Prostate gland (tissue), 2 donors: Measurements from ENCODE around the gene TBX21. TPM values are rescaled to one million over a fixed set of nuclear protein-coding genes. Genes with fewer than 3 reads are reported as not detected.

ENCODE experiments used
- DNase-seq: peaks from one replicate; pipeline ENCODE4 v3.0.0-alpha.2; 2019; ENCODE audit warnings: low spot score
- H3K27ac ChIP-seq, 2 donors: fragments of 200-600 bp; sonication (generic); 2 replicates each; pipeline ENCODE4 v1.5.1; 2017 to 2019
- H3K27me3 ChIP-seq: fragments of 200-600 bp; sonication (generic); replicated peaks from 2 replicates; pipeline ENCODE4 v1.5.1; 2019; ENCODE audit not compliant: insufficient read depth
- H3K36me3 ChIP-seq, 2 donors: fragments of 200-600 bp; sonication (generic); 1 replicate in 1 of 2; 2 replicates in 1 of 2; pipeline versions ENCODE4 v1.5.1 to v1.8.1; 2017 to 2019
- H3K4me1 ChIP-seq: fragments of 200-600 bp; sonication (generic); replicated peaks from 2 replicates; pipeline ENCODE4 v1.5.1; 2019
- H3K4me3 ChIP-seq, 2 donors: fragments of 200-600 bp; sonication (generic); 2 replicates each; pipeline ENCODE4 v1.5.1; 2017 to 2019
- H3K9me3 ChIP-seq: fragments of 200-600 bp; sonication (generic); 2 replicates; pipeline ENCODE4 v1.5.1; 2017
- CTCF ChIP-seq, 4 experiments: fragments of 200-600 bp in 2 of 4; fragments of 450-650 bp in 2 of 4; sonication (generic) in 2 of 4; IDR thresholded peaks; 1 replicate in 3 of 4; 2 replicates in 1 of 4; pipeline ENCODE4 v1.5.1; 2016 to 2019; ENCODE audit warnings: antibody characterized with exemption in 4 of 4, mild to moderate bottlenecking in 2 of 4, moderate library complexity in 2 of 4
- POLR2A ChIP-seq: fragments of 450-650 bp; IDR thresholded peaks from one replicate; pipeline ENCODE4 v1.6.1; 2016; ENCODE audit warnings: antibody characterized with exemption, mild to moderate bottlenecking
- POLR2AphosphoS5 ChIP-seq: sonication (generic); formaldehyde crosslinking; IDR thresholded peaks from one replicate; pipeline ENCODE4 v1.6.1; 2017; ENCODE audit warnings: antibody characterized with exemption
- WGBS: methylation state at CpG from one replicate; pipeline ENCODE4 v1.1.5; 2018; 5-methylcytosine and 5-hydroxymethylcytosine counted together
- intact Hi-C: fragments of 100-400 bp; cut with DNase I; formaldehyde crosslinking; loops from one replicate; pipeline ENCODE4 v1.14.2; 2022
- total RNA-seq, 2 donors: library from RNA; depleted of rRNA; stranded (reverse); fragments of >200 nt; gene quantifications; one replicate each; pipeline ENCODE4 v1.1.0, GENCODE V29; 2016

The TBX21 gene
- total RNA-seq, 2 donors from 2014 or later = 0.27 to 0.45 TPM

GRCh38 chr17:47686276-47686635 lies 46.8 kb upstream of the TBX21 start:
- TF ChIP-seq POLR2AphosphoS5 (no peak), POLR2A (no peak), CTCF (IDR thresholded peaks at IDR 0.05) (no peak)
- no peak overlapping the region for H3K4me3 ChIP-seq
- intact Hi-C loops = no loop called here
- no peak for DNase-seq
- 75% methylated on average over 1 of the region's 1 CpG for WGBS
- H3K27me3 ChIP-seq = no peaks in the 10 kb centered on the region
- no peak overlapping the region for H3K27ac ChIP-seq
- no peaks in the 10 kb centered on the region for H3K36me3 ChIP-seq
- no peaks in the 10 kb centered on the region for H3K4me1 ChIP-seq
- H3K9me3 ChIP-seq = no peaks in the 10 kb centered on the region

GRCh38 chr17:47686664-47687327 lies 46.2 kb upstream of the TBX21 start:
- 89% methylated on average over 7 of the region's 7 CpGs for WGBS
- Histone ChIP-seq H3K27me3 (no peaks in the 10 kb centered on the region), H3K36me3 (no peaks in the 10 kb centered on the region), H3K27ac (no peak overlapping the region), H3K9me3 (no peaks in the 10 kb centered on the region), H3K4me1 (no peaks in the 10 kb centered on the region), H3K4me3 (no peak overlapping the region)
- no peak for DNase-seq
- TF ChIP-seq CTCF (IDR thresholded peaks at IDR 0.05) (no peak), POLR2AphosphoS5 (no peak), POLR2A (no peak)
- intact Hi-C loops = no loop called here

- intact Hi-C loops = no loop called here
- Histone ChIP-seq H3K27ac (no peak overlapping the region), H3K4me3 (no peak overlapping the region), H3K27me3 (no peaks in the 10 kb centered on the region), H3K4me1 (no peaks in the 10 kb centered on the region), H3K36me3 (no peaks in the 10 kb centered on the region), H3K9me3 (no peaks in the 10 kb centered on the region)
- DNase-seq = no peak
- no peak for TF ChIP-seq POLR2A
- no peak for TF ChIP-seq CTCF (IDR thresholded peaks at IDR 0.05)
- TF ChIP-seq POLR2AphosphoS5 = no peak
Measured at GRCh38 chr17:47687328-47687690, 45.7 kb upstream of the TBX21 start.

- DNase-seq = no peak
- intact Hi-C loops = no loop called here
- no peaks in the 10 kb centered on the region for H3K36me3 ChIP-seq
- H3K27me3 ChIP-seq = no peaks in the 10 kb centered on the region
- no peak overlapping the region for H3K27ac ChIP-seq
- H3K4me1 ChIP-seq = no peaks in the 10 kb centered on the region
- H3K4me3 ChIP-seq = no peak overlapping the region
- H3K9me3 ChIP-seq = no peaks in the 10 kb centered on the region
- WGBS = 88% methylated on average over 1 of the region's 1 CpG
- TF ChIP-seq POLR2A (no peak), POLR2AphosphoS5 (no peak), CTCF (IDR thresholded peaks at IDR 0.05) (no peak)
Measured at GRCh38 chr17:47687748-47688147, 45.3 kb upstream of the TBX21 start.

- H3K4me1 ChIP-seq = no peaks in the 10 kb centered on the region
- H3K36me3 ChIP-seq = no peaks in the 10 kb centered on the region
- 75% methylated on average over 3 of the region's 3 CpGs for WGBS
- intact Hi-C loops = loop anchor here (10.0 kb wide), 1 partner anchor 115 kb away; no protein-coding TSS in a partner anchor
- H3K27me3 ChIP-seq = no peaks in the 10 kb centered on the region
- DNase-seq = no peak
- no peak overlapping the region for H3K4me3 ChIP-seq
- no peak for TF ChIP-seq POLR2AphosphoS5
- no peak for TF ChIP-seq CTCF (IDR thresholded peaks at IDR 0.05)
- no peak for TF ChIP-seq POLR2A
- no peaks in the 10 kb centered on the region for H3K9me3 ChIP-seq
- H3K27ac ChIP-seq = no peak overlapping the region
Measured at GRCh38 chr17:47690121-47690520, 42.9 kb upstream of the TBX21 start.
